H54 (cell line): ENCODE results near the gene TRIM72.
"Not testable (repeated sequence)": the region's sequence is repeated elsewhere in the genome, so short reads cannot be mapped to it uniquely, and the experiment has no call there.

Experiments used
- DNase-seq: peaks from one replicate; pipeline ENCODE4 v3.0.0; 2011; ENCODE audit warnings: low spot score, mixed read lengths; ENCODE audit not compliant: insufficient read length
- FAIRE-seq: peaks from 3 replicates; lab custom pipeline; 2011; peaks lifted over from hg19 to GRCh38; lab: Jason Lieb, UNC
- POLR2A ChIP-seq: IDR thresholded peaks from 2 replicates; pipeline ENCODE4 v1.6.1; 2011; ENCODE audit warnings: low read depth, mild to moderate bottlenecking, low read length

Gene TRIM72

GRCh38 chr16:31270795-31271194, 56.9 kb downstream of the TRIM72 start:
- TF ChIP-seq POLR2A: no peak
- DNase-seq (no peak), FAIRE-seq (no peak)

DNA sequence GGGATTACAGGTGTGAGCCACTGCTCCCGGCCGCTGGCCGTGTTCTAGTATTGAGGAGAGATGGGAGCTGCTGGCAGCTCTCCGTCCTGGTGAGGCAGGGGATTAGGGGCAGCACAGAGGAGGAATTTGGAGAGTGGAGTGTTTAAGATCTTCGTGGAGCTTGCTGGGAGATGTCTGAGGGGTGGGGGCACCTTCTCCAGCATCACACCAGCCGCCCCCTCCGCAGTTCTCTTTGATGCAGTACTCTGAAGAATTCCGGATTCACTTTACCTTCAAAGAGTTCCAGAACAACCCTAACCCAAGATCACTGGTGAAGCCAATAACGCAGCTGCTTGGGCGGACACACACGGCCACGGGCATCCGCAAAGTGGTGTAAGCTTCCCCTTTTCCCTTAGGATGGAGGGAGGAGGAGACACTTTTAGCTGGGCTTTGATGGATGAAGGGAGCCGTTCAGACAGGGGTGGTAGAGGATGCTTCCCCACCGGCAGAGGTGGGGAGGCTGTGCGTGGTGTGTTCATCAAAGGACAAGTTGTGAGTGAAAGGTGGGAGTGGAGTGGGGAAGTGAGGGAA, 57.8 kb downstream of the TRIM72 start:
- DNase-seq (no peak), FAIRE-seq (no peak)
- no peak for TF ChIP-seq POLR2A

DNA sequence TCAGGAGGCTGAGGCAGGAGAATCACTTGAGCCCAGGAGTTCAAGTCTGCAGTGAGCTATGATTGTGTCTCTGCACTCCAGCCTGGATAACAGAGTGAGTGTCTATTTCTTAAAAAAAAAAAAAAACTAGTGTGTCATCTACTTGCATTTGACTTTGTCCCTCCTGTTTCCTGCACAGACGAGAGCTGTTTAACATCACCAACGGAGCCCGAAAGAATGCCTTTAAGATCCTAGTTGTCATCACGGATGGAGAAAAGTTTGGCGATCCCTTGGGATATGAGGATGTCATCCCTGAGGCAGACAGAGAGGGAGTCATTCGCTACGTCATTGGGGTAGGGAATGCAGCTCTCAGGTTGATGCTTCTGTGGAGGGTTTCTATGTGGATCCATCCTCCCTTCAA, 59.3 kb downstream of the TRIM72 start:
- DNase-seq (no peak), FAIRE-seq (no peak)
- no peak for TF ChIP-seq POLR2A

- no peak for TF ChIP-seq POLR2A
- FAIRE-seq: no peak
- no peak for DNase-seq
Observed at GRCh38 chr16:31273676-31274075, 59.8 kb downstream of the TRIM72 start.

DNA sequence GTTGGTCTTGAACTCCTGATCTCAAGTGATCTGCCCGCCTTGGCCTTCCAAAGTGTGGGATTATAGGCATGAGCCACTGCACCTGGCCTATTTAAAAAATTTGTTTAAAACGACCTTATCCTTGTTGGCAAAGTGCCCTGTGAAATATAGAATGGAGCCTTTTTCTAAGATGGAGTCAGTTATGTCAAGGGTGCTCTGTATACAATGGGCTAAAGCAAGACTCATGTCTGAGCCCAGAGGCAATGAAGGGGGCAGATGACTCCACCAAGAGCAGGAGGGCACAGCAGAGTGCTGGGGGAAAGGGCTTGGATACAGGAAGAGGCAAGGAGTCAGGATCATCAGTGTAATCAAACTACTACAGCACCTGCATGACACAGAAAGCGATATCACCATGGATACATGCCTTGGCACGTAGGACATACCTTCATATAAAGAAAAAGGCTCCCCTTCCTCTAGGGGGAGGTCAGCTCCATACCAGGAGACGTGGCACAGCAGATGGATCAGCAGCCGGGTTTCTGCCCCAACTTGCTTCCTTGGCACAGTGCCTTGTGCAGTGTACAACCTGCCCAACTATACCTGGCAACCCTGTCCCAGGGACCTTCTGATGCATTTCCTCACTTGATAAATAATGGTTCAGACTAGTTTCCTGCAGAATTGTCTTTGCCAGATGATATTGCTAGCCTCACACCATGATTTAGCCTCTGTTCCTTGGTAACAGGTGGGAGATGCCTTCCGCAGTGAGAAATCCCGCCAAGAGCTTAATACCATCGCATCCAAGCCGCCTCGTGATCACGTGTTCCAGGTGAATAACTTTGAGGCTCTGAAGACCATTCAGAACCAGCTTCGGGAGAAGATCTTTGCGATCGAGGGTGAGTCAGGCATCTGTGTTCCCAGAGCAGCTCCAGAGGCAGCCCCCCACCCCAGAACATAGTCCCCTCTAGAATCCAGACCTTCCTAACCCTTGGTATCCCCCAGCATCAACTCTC, 61.2 kb downstream of the TRIM72 start:
- FAIRE-seq: no peak
- TF ChIP-seq POLR2A: no peak
- DNase-seq: no peak

DNA sequence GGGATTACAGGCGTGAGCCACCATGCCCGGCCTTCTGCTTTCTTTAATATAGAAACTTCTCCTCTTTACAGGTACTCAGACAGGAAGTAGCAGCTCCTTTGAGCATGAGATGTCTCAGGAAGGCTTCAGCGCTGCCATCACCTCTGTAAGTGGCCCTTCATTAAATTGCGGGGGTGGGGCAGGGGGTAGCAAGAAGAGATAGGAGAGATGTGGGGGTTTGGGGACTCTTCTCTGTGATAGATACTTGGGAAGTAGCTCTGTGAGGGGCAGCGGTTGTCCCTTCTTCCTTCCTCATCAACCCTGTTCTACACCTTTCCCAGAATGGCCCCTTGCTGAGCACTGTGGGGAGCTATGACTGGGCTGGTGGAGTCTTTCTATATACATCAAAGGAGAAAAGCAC, 62.7 kb downstream of the TRIM72 start:
- FAIRE-seq (no peak), DNase-seq (no peak)
- TF ChIP-seq POLR2A: no peak

- DNase-seq: no peak
- no peak for TF ChIP-seq POLR2A
- FAIRE-seq: no peak
Observed at GRCh38 chr16:31277659-31278260, 63.8 kb downstream of the TRIM72 start.

DNA sequence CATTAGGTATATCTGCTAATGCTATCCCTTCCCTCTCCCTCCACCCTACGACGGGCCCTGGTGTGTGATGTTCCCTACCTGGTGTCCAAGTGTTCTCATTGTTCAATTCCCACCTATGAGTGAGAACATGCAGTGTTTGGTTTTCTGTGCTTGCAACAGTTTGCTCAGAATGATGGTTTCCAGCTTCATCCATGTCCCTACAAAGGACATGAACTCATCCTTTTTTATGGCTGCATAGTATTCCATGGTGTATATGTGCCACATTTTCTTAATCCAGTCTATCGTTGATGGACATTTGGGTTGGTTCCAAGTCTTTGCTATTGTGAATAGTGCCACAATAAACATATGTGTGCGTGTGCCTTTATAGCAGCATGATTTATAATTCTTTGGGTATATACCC, 64.9 kb downstream of the TRIM72 start:
- FAIRE-seq, DNase-seq: not testable (repeated sequence)
